ENCODE measurements around the gene IFI27. TPM values are rescaled to one million over a fixed set of nuclear protein-coding genes. Genes with fewer than 3 reads are reported as not detected.

Gene IFI27
- total and polyA plus RNA-seq, 2 donors (not counting 1 experiment from before 2014, with no cell fraction given) = 0.15 to 0.81 TPM

GRCh38 chr14:94164685-94165431, 54.3 kb downstream of the IFI27 start:
- Histone ChIP-seq H3K79me2 (ENCODE audit: control insufficient read depth, insufficient read depth, low read length) (no peaks in the 10 kb centered on the region), H2AFZ (ENCODE audit: insufficient read depth, low read depth, low read length, poor library complexity, severe bottlenecking) (no peak overlapping the region), H3K9ac (ENCODE audit: low read length) (no peak overlapping the region), H4K20me1 (ENCODE audit: control insufficient read depth, insufficient read depth, low read length, poor library complexity, severe bottlenecking) (no peaks in the 10 kb centered on the region), H3K36me3 (replicated peaks in 1 of 2; ENCODE audit: control extremely low read depth in 1 of 2, control insufficient read depth in 1 of 2, extremely low read depth in 1 of 2, insufficient read depth in 2 of 2, low read length in 1 of 2) (no peaks in the 10 kb centered on the region), H3K27ac (ENCODE audit: low read length in 2 of 2) (no peak overlapping the region), H3K4me1 (ENCODE audit: control insufficient read depth in 2 of 2, insufficient read depth in 2 of 2, low read length in 2 of 2) (no peaks in the 10 kb centered on the region), H3K27me3 (replicated peaks in 1 of 4; ENCODE audit: control extremely low read depth in 1 of 4, control insufficient read depth in 3 of 4, insufficient read depth in 4 of 4, low read length in 3 of 4) (no peaks in the 10 kb centered on the region), H3K4me3 (ENCODE audit: control extremely low read depth in 1 of 5, extremely low read depth in 1 of 5, insufficient read depth in 1 of 5, low read depth in 2 of 5, low read length in 4 of 5) (no peak overlapping the region), H3K9me3 (ENCODE audit: control extremely low read depth in 1 of 3, control insufficient read depth in 2 of 3, insufficient read depth in 1 of 3, low read length in 2 of 3) (peaks cover 0 to 2% (median 0%) of the 10 kb centered on the region in 3 donors), H3K4me2 (replicated peaks; ENCODE audit: low read depth, low read length, poor library complexity, severe bottlenecking) (no peak overlapping the region)
- ChIA-PET CTCF (interaction anchor here (0.6 to 2.3 kb wide), 3 partner anchors 14 to 202 kb away, joined by 3 to 5 read pairs (median 3); no protein-coding TSS in a partner anchor), POLR2A (no interaction called here)
- H3K4me1 Mint-ChIP-seq = no peaks in the 10 kb centered on the region
- DNase-seq = no peak
- no peak overlapping the region for H3K27ac Mint-ChIP-seq
- TF ChIP-seq CTCF (IDR thresholded peaks at IDR 0.05) (no peak), EZH2 (IDR thresholded peaks at IDR 0.05; ENCODE audit: borderline replicate concordance, insufficient read depth, low read depth, low read length, poor library complexity, severe bottlenecking) (no peak)
- H3K9me3 Mint-ChIP-seq (ENCODE audit: insufficient read depth) = no peaks in the 10 kb centered on the region
- peaks cover 23% of the 10 kb centered on the region for H3K27me3 Mint-ChIP-seq
- no peak overlapping the region for H3K4me3 Mint-ChIP-seq
- intact Hi-C loops (cut with micrococcal nuclease) = no loop called here
- ATAC-seq (ENCODE audit: low read depth) = no peak
- 83% methylated on average over 17 of the region's 26 CpGs for WGBS (ENCODE audit: insufficient coverage)

GRCh38 chr14:94165744-94166143, 55.2 kb downstream of the IFI27 start:
- Mint-ChIP-seq H3K9me3 (ENCODE audit: insufficient read depth) (no peaks in the 10 kb centered on the region), H3K4me1 (no peaks in the 10 kb centered on the region), H3K27ac (no peak overlapping the region), H3K4me3 (no peak overlapping the region), H3K27me3 (peaks cover 24% of the 10 kb centered on the region)
- no peak overlapping the region for H3K27ac ChIP-seq (ENCODE audit: low read length in 2 of 2)
- ATAC-seq (ENCODE audit: low read depth) (no peak), DNase-seq (no peak)
- 88% methylated on average over 3 of the region's 3 CpGs for WGBS (ENCODE audit: insufficient coverage)
- intact Hi-C loops (cut with micrococcal nuclease) = no loop called here
- no peak overlapping the region for H3K9ac ChIP-seq (ENCODE audit: low read length)
- H3K36me3 ChIP-seq (replicated peaks in 1 of 2; ENCODE audit: control extremely low read depth in 1 of 2, control insufficient read depth in 1 of 2, extremely low read depth in 1 of 2, insufficient read depth in 2 of 2, low read length in 1 of 2) = no peaks in the 10 kb centered on the region
- TF ChIP-seq CTCF (IDR thresholded peaks at IDR 0.05) (no peak), EZH2 (IDR thresholded peaks at IDR 0.05; ENCODE audit: borderline replicate concordance, insufficient read depth, low read depth, low read length, poor library complexity, severe bottlenecking) (no peak)
- ChIA-PET CTCF (interaction anchor here (1.1 kb wide), 1 partner anchor 13 kb away, joined by 3 read pairs; no protein-coding TSS in a partner anchor), POLR2A (interaction anchor here (0.5 kb wide), 1 partner anchor 27 kb away, joined by 5 read pairs; no protein-coding TSS in a partner anchor)
- H3K4me3 ChIP-seq (ENCODE audit: control extremely low read depth in 1 of 5, extremely low read depth in 1 of 5, insufficient read depth in 1 of 5, low read depth in 2 of 5, low read length in 4 of 5) = no peak overlapping the region
- H3K79me2 ChIP-seq (ENCODE audit: control insufficient read depth, insufficient read depth, low read length) = no peaks in the 10 kb centered on the region
- no peak overlapping the region for H2AFZ ChIP-seq (ENCODE audit: insufficient read depth, low read depth, low read length, poor library complexity, severe bottlenecking)
- H3K4me2 ChIP-seq (replicated peaks; ENCODE audit: low read depth, low read length, poor library complexity, severe bottlenecking) = no peak overlapping the region
- H4K20me1 ChIP-seq (ENCODE audit: control insufficient read depth, insufficient read depth, low read length, poor library complexity, severe bottlenecking) = no peaks in the 10 kb centered on the region
- H3K27me3 ChIP-seq (replicated peaks in 1 of 4; ENCODE audit: control extremely low read depth in 1 of 4, control insufficient read depth in 3 of 4, insufficient read depth in 4 of 4, low read length in 3 of 4) = peaks cover 0 to 3% (median 0%) of the 10 kb centered on the region in 4 experiments
- peaks cover 0 to 2% (median 0%) of the 10 kb centered on the region in 3 donors for H3K9me3 ChIP-seq (ENCODE audit: control extremely low read depth in 1 of 3, control insufficient read depth in 2 of 3, insufficient read depth in 1 of 3, low read length in 2 of 3)
- no peaks in the 10 kb centered on the region for H3K4me1 ChIP-seq (ENCODE audit: control insufficient read depth in 2 of 2, insufficient read depth in 2 of 2, low read length in 2 of 2)

Measured in B cell (primary cell).